NCI-H1694 treated with DMSO at 0.1 percent for 48 hours (cell line): ENCODE data around the gene IRGM.
"Not testable (repeated sequence)": the region's sequence is repeated elsewhere in the genome, so short reads cannot be mapped to it uniquely, and the experiment has no call there.

Experiments used
- DNase-seq: peaks from one replicate; lab custom pipeline; 2025; lab: John Stamatoyannopoulos, UW

The IRGM gene, protein sequence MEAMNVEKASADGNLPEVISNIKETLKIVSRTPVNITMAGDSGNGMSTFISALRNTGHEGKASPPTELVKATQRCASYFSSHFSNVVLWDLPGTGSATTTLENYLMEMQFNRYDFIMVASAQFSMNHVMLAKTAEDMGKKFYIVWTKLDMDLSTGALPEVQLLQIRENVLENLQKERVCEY

DNA sequence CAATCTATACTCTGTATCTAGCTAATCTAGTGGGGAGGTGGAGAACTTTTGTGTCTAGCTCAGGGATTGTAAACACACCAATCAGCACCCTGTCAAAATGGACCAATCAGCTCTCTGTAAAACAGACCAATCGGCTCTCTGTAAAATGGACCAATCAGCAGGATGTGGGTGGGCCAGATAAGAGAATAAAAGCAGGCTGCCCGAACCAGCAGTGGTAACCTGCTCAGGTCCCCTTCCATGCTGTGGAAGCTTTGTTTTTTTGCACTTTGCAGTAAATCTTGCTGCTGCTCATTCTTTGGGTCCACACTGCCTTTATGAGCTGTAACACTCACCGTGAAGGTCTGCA is at the start of gene IRGM:
TSS of gene IRGM (plus strand) at position 214 of the 346 bp plus-strand sequence. CDS start 1,603 bp downstream, outside the sequence.
- not testable (repeated sequence) for DNase-seq

DNA sequence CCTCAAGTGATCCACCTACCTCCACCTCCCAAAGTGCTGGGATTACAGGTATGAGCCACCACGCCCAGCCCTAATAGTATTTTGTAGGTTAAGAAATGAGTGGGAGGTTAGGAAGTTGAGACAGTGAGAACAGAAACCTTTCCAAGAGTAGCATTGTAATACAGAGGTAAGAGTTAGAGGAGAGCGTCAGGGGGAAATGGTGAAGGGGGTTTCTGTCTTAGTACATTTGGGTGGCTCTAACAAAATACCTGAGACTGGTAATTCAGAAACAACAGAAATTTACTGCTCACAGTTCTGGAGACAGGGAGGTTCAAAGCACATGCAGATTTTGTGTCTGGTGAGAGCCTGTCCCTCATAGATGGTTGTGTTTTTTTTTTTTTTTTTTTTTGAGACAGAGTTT is 48.9 kb upstream of the IRGM start:
- no peak for DNase-seq

DNA sequence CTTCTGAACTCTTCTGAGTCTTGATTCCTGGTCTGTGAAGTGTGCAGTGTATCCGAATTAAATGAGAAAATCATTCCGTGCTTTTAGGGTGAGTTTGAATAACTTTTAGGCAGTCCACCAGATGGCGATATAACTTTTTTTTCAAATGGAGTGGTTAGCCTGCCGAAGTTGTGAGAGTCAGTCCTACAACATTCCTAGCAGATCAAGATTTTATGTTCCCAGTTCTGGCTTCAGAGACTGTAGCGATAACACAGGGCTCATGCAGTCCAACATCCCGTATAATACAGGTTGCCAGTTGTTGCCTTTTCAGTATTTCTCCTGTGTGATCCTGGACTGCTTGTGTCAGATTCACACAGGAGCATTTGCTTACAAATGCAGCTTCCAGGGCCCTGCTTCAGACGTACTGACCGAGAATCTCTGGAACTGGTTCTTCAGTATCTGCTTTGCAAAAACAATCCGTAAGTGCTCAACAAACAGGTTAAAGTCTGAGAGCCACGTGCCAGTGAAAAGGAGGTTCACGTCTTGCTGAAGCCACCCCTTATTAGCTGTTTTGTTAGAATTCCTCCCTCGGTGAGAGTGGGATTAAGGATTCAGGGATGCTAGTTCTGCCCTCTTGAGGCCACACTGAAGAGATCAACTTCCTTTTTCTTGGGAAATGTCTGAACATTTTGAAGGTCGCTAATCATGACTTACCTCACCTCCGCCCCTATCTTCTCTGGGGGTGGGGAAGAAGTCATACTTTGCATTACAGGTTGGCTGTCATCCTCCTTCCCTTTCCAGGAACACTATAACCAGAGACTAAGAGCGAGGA is 45.0 kb upstream of the IRGM start:
- DNase-seq: peak; percentile 62

- DNase-seq: no peak
These were observed 41.9 kb upstream of the IRGM start for GRCh38 chr5:150804388-150804787.

GRCh38 chr5:150809363-150809762 is 37.0 kb upstream of the IRGM start:
- DNase-seq: no peak

DNA sequence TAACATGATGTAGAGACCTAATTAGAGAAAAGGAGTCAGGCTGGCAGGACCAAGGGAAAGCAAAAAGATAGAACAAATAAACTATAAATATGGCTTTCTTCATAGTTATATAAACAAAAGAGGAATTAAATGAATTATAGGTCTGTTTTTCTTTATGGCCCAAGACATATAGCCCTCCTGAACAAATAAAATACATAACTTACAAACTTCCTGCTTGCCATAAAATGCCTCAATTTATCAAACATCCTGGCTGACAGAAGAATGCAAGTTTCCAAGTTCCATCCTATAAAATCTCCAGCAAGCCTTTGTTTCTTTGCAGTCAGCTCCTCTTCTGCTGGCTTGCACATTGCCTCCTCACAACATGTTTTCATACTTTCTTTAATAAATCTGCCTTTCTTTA is 31.3 kb upstream of the IRGM start:
- DNase-seq: no peak

GRCh38 chr5:150816946-150817345 is 29.4 kb upstream of the IRGM start:
- no peak for DNase-seq

- no peak for DNase-seq
These were observed 16.6 kb upstream of the IRGM start for GRCh38 chr5:150829744-150830143.

DNA sequence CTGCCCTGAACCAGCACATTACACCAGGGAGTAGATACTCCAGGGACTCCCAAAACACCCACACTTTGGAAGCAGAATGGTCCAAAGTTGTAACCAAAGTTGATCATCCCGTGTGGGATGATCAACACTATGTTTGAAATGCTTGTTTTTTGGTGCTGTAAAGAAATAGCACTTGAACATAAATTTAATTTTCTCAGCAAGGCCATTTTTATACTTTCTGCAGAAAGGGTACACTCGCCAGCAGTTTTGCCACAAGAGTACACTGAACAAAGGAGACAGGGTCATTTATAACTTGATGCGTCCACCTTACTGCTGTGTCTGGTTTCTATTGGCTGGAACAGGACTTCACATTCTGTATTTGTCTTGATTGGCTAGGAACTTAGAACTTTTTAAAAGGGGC is 14.5 kb upstream of the IRGM start:
- DNase-seq: not testable (repeated sequence)

- no peak for DNase-seq
These were observed 10.3 kb upstream of the IRGM start for GRCh38 chr5:150836064-150836463.

DNA sequence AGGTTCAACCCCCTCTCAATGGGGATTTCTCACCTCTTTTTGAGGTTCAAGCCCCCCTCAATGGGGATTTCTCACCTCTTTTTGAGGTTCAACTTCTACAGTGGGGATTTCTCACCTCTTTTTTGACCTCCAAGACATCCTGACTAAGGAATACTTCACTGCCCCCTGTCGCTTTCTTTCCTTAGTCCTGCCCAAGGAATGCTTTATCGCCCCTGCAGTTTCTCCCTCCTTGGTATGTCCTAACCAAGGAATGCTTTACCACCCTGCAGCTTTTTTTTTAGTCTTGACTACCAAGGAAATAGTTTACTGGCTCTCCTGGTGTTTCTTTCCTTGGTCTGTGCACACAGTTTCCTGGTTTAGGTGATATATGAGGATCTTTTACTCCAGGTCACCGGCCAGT is 9.6 kb upstream of the IRGM start:
- no peak for DNase-seq

- not testable (repeated sequence) for DNase-seq
These were observed 999 bp upstream of the IRGM start for GRCh38 chr5:150845185-150845859.

- peak; percentile 71 for DNase-seq
These were observed 473 bp downstream of the IRGM start for GRCh38 chr5:150846654-150847333.

DNA sequence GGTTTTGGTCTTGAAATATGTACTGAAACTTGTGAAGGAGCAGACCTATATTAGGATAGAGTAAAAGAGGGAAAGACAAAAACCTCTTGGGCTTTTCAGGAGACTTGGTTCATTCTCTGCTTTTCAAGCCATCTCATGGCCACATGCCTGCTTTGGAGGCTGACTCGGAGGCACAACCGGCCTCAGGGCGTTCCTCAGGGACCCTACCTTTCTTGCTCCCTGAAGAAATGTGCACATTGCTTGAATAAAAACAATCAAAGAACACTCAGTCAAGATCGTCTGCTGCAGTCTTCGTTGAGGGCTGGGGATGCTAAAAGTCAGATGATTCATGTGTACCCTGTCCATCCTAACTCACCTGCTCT is 994 bp downstream of the IRGM start:
- no peak for DNase-seq

DNA sequence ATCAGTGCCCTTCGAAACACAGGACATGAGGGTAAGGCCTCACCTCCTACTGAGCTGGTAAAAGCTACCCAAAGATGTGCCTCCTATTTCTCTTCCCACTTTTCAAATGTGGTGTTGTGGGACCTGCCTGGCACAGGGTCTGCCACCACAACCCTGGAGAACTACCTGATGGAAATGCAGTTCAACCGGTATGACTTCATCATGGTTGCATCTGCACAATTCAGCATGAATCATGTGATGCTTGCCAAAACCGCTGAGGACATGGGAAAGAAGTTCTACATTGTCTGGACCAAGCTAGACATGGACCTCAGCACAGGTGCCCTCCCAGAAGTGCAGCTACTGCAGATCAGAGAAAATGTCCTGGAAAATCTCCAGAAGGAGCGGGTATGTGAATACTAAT is 1.9 kb downstream of the IRGM start:
- no peak for DNase-seq

DNA sequence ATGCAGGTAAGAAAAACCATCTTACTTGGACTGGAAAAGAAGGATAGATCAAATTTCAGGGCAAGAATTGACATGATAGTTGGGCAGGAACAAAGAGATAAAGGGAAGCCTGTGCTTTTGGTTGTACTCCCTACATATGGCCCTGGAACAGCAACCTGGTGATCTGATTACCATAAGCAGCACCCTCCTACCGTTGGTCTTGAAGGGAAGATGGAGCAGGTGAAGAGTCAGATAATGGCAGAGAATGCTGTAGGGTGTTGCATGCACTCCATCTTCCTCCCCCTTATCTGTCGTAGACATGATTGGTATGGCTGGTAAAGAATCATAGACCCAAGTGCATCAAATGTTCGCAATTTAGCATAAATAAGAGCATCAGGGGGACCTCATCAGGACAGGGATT is 4.7 kb downstream of the IRGM start:
- no peak for DNase-seq

- no peak for DNase-seq
These were observed 7.2 kb downstream of the IRGM start for GRCh38 chr5:150853561-150853960.

DNA sequence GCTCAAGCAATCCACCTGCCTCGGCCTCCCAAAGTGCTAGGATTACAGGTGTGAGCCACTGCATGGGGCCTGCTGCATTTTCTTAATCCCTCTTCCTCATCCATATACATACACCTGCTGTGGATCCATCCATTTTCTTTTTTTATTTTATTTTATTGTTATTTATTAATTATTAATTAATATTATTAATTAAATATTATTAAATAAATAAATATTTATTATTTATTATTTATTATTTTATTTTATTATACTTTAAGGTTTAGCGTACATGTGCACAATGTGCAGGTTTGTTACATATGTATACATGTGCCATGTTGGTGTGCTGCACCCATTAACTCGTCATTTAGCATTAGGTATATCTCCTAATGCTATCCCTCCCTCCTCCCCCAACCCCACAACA is 10.4 kb downstream of the IRGM start:
- not testable (repeated sequence) for DNase-seq

- no peak for DNase-seq
These were observed 14.0 kb downstream of the IRGM start for GRCh38 chr5:150860246-150860821.

DNA sequence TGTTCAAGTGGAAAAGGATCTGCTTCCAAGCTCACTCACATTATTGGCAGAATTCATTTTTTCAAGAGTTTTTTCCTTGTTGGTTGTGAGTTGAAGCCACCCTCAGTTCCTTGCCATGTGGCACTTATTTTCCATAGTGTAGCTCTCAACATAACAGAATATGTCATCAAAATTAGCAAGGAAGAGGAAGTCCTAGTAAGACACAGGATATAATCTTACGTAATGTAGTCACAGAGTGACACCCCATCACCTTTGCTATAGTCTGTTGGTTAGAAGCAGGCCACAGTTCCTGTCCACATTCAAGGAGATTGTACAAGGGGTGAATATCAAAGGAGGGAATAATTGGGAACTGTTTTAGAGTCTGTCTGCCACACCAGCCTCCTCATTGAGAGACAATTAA is 15.7 kb downstream of the IRGM start:
- DNase-seq: no peak

DNA sequence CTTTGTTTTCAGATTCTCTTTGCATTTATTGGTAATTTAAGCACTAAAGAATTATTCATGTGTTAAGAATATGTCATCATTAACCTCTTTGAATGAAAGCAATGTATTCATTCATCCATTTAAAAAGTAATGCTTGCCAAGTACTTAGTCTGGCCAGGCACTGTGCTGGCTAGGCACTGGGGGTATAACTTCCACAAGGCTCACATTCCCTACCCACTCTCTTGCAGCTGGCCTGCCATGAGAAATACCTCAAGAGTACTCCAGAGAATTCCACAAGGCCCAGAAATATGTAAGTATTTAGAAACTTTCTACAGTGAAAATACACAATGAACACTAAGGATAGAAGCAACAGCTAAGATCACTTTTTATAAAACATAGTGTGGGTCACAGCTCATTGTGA is 33.0 kb downstream of the IRGM start:
- no peak for DNase-seq
